Measurements from ENCODE around the gene USP10.
"Not testable (repeated sequence)": the region's sequence is repeated elsewhere in the genome, so short reads cannot be mapped to it uniquely, and the experiment has no call there.

The USP10 gene

GRCh38 chr16:84739349-84740124 lies 39.7 kb downstream of the USP10 start:
- DNase-seq (ENCODE audit: low read depth, low spot score) = peak; percentile 78
- TF ChIP-seq CTCF (IDR thresholded peaks at IDR 0.05; ENCODE audit: low read depth, low read length) = no peak

GRCh38 chr16:84740596-84741116 lies 40.9 kb downstream of the USP10 start:
- no peak for TF ChIP-seq CTCF (IDR thresholded peaks at IDR 0.05; ENCODE audit: low read depth, low read length)
- in situ Hi-C loops (cut with HindIII; ENCODE audit: low sequenced_read_pairs) = no loop called here
- no peak overlapping the region for H3K4me3 ChIP-seq (ENCODE audit: low read depth, low read length)
- DNase-seq (ENCODE audit: low read depth, low spot score) = no peak

More at GRCh38 chr16:84739349-84740124, 39.7 kb downstream of the USP10 start:
- in situ Hi-C loops (cut with HindIII; ENCODE audit: low sequenced_read_pairs) = no loop called here
- no peak overlapping the region for H3K4me3 ChIP-seq (ENCODE audit: low read depth, low read length)

- no peak for DNase-seq (ENCODE audit: low read depth, low spot score)
Observed at GRCh38 chr16:84741340-84741830, 41.6 kb downstream of the USP10 start.

GRCh38 chr16:84742641-84743092 lies 42.9 kb downstream of the USP10 start:
- TF ChIP-seq CTCF (IDR thresholded peaks at IDR 0.05; ENCODE audit: low read depth, low read length) = no peak
- in situ Hi-C loops (cut with HindIII; ENCODE audit: low sequenced_read_pairs) = no loop called here
- H3K4me3 ChIP-seq (ENCODE audit: low read depth, low read length) = no peak overlapping the region
- DNase-seq (ENCODE audit: low read depth, low spot score) = no peak

More at GRCh38 chr16:84741340-84741830, 41.6 kb downstream of the USP10 start:
- in situ Hi-C loops (cut with HindIII; ENCODE audit: low sequenced_read_pairs) = no loop called here
- no peak overlapping the region for H3K4me3 ChIP-seq (ENCODE audit: low read depth, low read length)
- TF ChIP-seq CTCF (IDR thresholded peaks at IDR 0.05; ENCODE audit: low read depth, low read length) = no peak

- in situ Hi-C loops (cut with HindIII; ENCODE audit: low sequenced_read_pairs) = no loop called here
- H3K4me3 ChIP-seq (ENCODE audit: low read depth, low read length) = no peak overlapping the region
- DNase-seq (ENCODE audit: low read depth, low spot score) = no peak
- TF ChIP-seq CTCF (IDR thresholded peaks at IDR 0.05; ENCODE audit: low read depth, low read length) = no peak
Observed at GRCh38 chr16:84746231-84746630, 46.4 kb downstream of the USP10 start.

GRCh38 chr16:84746875-84747274 lies 47.1 kb downstream of the USP10 start:
- H3K4me3 ChIP-seq (ENCODE audit: low read depth, low read length) = no peak overlapping the region
- TF ChIP-seq CTCF (IDR thresholded peaks at IDR 0.05; ENCODE audit: low read depth, low read length) = peak; percentile 51

GRCh38 chr16:84748247-84748646 lies 48.4 kb downstream of the USP10 start:
- DNase-seq (ENCODE audit: low read depth, low spot score); H3K4me3 ChIP-seq (ENCODE audit: low read depth, low read length); in situ Hi-C loops (cut with HindIII; ENCODE audit: low sequenced_read_pairs): not testable (repeated sequence)

More at GRCh38 chr16:84746875-84747274, 47.1 kb downstream of the USP10 start:
- in situ Hi-C loops (cut with HindIII; ENCODE audit: low sequenced_read_pairs) = no loop called here
- no peak for DNase-seq (ENCODE audit: low read depth, low spot score)

Measured in astrocyte of the spinal cord (primary cell).